Psoas muscle (tissue), 8 donors: ENCODE measurements around the gene NRCAM. TPM values are rescaled to one million over a fixed set of nuclear protein-coding genes. Genes with fewer than 3 reads are reported as not detected.

Source experiments
- ATAC-seq, 4 donors: fragments of 200-7000 bp; cut with Tn5 transposase; one replicate each; pipeline ENCODE4 v1.9.1; 2020; ENCODE audit warnings: moderate library complexity in 3 of 4, mild to moderate bottlenecking in 2 of 4
- DNase-seq, 2 donors: peaks; one replicate each; pipeline ENCODE4 v3.0.0-alpha.2; 2020
- H3K27ac ChIP-seq: fragments of 200-600 bp; one replicate; pipeline ENCODE4 v1.8.0; 2022
- H3K27me3 ChIP-seq, 3 donors: fragments of 200-600 bp in 1 of 3; one replicate each; pipeline versions ENCODE4 v1.6.1 to v1.8.0; 2013 to 2022; ENCODE audit warnings: low read length in 2 of 3, mild to moderate bottlenecking in 2 of 3, moderate library complexity in 1 of 3; ENCODE audit not compliant: insufficient read depth in 3 of 3
- H3K36me3 ChIP-seq, 2 donors: fragments of 200-600 bp in 1 of 2; one replicate each; pipeline versions ENCODE4 v1.6.1 to v1.8.0; 2013 to 2022; ENCODE audit warnings: low read depth in 1 of 2, mild to moderate bottlenecking in 1 of 2, moderate library complexity in 1 of 2; ENCODE audit not compliant: insufficient read depth in 1 of 2
- H3K4me1 ChIP-seq: fragments of 200-600 bp; one replicate; pipeline ENCODE4 v1.8.0; 2022
- H3K4me3 ChIP-seq: fragments of 200-600 bp; one replicate; pipeline ENCODE4 v1.8.0; 2022; ENCODE audit warnings: mild to moderate bottlenecking
- H3K9me3 ChIP-seq: fragments of 200-600 bp; one replicate; pipeline ENCODE4 v1.8.0; 2022
- WGBS, 3 donors: extraction: QIAGEN DNeasy Blood & Tissue Kit; methylation state at CpG; one replicate each; pipeline versions ENCODE4 v1.1.6 to v1.1.7; 2013; 5-methylcytosine and 5-hydroxymethylcytosine counted together
- intact Hi-C, 2 donors: fragments of 100-400 bp; cut with DNase I; formaldehyde crosslinking; loops; one replicate each; pipeline versions ENCODE4 v1.11.0 to v1.14.2; 2022
- polyA plus RNA-seq, 3 donors: library from polyadenylated mRNA; stranded (reverse); fragments of 200-250 nt; gene quantifications; one replicate each; pipeline ENCODE4 v1.2.3, GENCODE V29; 2013
- total RNA-seq, 4 donors: library from RNA; stranded (reverse); fragmentation: NEBNext Ultra II Directional in 2 of 4; extraction: Animal tissue kit (Norgen Biotek cat#: 25700) in 2 of 4; gene quantifications; one replicate each; pipeline versions ENCODE4 v1.2.1 to v1.2.4, GENCODE V29; 2021 to 2023
- TF ChIP-seq, protein P1 (sequence below): fragments of 200-600 bp; IDR thresholded peaks from one replicate; pipeline ENCODE4 v1.8.0; 2022; ENCODE audit warnings: antibody characterized with exemption
- donor health status: healthy with polysubstance abuse.
- donor health status: DM: no; HTN: no; CAD: no; lungs with moderate emphysema.
- donor health status: Bipolar disorder and iron deficiency.
- donor health status: healthy.
- donor health status: DM: yes; HTN: yes; CAD: no.
- donor health status: DM: no; HTN: no; CAD: no.
- donor health status: DM: no; HTN: no; CAD: no.
- donor health status: DM: yes; HTN: yes; CAD: no.

The NRCAM gene
- total and polyA plus RNA-seq, 7 donors, result 0.06 to 1.8 (median 0.55) TPM

DNA sequence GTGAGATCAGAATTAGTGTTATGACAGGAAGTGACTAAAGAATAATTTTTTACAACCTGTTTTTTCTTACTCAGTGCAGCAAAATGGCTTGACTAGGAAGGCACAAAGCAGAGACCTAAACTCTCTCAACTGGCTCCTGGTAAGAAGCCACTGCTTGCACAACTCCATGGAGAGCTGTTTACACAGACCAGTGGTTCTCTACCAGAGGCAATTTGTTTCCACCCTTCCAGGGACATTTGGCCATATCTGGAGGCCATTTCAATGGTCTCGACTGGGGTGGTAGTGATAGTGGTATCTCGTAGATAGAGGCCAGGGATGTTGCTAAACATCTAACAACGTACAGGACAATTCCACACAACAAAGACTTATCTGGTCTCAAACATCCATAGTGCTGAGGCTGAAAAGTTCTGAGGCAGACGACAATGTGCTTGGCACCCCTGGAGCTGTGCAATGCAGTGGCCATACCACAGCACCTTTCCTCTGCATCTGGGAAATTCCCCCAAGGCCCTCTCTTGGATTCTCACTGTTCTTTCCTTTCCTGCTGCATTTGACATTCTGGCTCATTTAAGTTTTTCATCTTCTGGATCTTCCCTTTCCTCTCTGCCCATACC, 220.7 kb downstream of the NRCAM start:
- Histone ChIP-seq H3K4me1 (no peaks in the 10 kb centered on the region), H3K9me3 (no peaks in the 10 kb centered on the region), H3K27me3 (no peaks in the 10 kb centered on the region), H3K36me3 (no peaks in the 10 kb centered on the region), H3K4me3 (no peak overlapping the region), H3K27ac (no peak overlapping the region)
- intact Hi-C loops, result no loop called here
- no peak for ATAC-seq
- WGBS, 3 donors, result 90 to 94% (median 93%) methylated on average over 4 of the region's 4 CpGs
- TF ChIP-seq, protein P1, sequence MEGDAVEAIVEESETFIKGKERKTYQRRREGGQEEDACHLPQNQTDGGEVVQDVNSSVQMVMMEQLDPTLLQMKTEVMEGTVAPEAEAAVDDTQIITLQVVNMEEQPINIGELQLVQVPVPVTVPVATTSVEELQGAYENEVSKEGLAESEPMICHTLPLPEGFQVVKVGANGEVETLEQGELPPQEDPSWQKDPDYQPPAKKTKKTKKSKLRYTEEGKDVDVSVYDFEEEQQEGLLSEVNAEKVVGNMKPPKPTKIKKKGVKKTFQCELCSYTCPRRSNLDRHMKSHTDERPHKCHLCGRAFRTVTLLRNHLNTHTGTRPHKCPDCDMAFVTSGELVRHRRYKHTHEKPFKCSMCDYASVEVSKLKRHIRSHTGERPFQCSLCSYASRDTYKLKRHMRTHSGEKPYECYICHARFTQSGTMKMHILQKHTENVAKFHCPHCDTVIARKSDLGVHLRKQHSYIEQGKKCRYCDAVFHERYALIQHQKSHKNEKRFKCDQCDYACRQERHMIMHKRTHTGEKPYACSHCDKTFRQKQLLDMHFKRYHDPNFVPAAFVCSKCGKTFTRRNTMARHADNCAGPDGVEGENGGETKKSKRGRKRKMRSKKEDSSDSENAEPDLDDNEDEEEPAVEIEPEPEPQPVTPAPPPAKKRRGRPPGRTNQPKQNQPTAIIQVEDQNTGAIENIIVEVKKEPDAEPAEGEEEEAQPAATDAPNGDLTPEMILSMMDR, result no peak
- DNase-seq, result no peak

DNA sequence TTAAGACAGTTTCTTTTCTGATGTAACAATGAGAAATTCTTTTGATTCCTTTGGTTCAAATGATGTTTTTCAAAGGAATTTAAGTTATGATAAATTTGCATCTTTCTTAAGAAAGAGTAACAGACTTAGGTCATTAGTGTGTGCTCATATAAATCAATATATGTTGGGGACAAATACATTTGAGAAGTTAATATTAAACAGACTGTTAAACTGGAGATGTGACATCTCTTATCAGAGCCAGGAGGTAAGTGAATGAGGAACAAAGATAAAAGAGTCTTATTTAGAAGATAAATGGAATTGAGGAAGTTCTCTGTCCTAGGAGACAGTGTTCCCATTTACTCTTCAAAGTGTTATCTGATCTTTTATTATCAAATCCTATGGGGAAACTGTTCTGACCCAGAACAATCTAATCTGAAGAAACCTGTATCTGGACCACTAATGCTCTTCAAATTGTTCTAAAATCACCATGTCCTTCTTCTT, 221.2 kb downstream of the NRCAM start:
- H3K4me3 ChIP-seq, result no peak overlapping the region

DNA sequence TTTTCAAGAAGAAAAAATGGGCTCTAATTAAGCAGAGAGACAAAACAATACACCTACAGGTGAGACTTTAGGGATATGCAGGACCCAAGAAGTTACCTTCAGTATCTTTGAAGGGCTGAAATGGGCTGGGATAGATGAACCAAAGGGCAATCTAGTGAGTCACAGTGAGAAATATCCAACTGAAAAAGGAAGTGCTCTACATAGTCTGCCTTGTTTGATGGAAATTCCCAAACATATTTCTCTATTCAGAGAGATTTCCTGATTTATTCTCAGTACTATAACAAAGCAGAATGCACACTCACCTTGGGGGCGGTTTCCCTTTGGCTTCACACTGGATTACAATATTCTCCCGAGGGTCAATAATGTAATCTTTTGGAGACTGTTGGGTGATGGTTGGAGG, 222.0 kb downstream of the NRCAM start:
- intact Hi-C loops, result no loop called here
- no peak overlapping the region for H3K27ac ChIP-seq
- no peaks in the 10 kb centered on the region for H3K4me1 ChIP-seq
- H3K36me3 ChIP-seq, result no peaks in the 10 kb centered on the region
- TF ChIP-seq, protein P1, result no peak
- 70 to 75% (median 72%) methylated on average over 2 of the region's 2 CpGs for WGBS, 3 donors
- ATAC-seq, result no peak
- H3K4me3 ChIP-seq, result no peak overlapping the region
- no peaks in the 10 kb centered on the region for H3K27me3 ChIP-seq
- H3K9me3 ChIP-seq, result no peaks in the 10 kb centered on the region
- no peak for DNase-seq

More for the DNA sequence above, 221.2 kb downstream of the NRCAM start:
- H3K9me3 ChIP-seq, result no peaks in the 10 kb centered on the region
- ATAC-seq (no peak), DNase-seq (no peak)
- H3K4me1 ChIP-seq, result no peaks in the 10 kb centered on the region
- TF ChIP-seq, protein P1, result no peak
- intact Hi-C loops, result no loop called here
- no peak overlapping the region for H3K27ac ChIP-seq
- no peaks in the 10 kb centered on the region for H3K36me3 ChIP-seq
- no peaks in the 10 kb centered on the region for H3K27me3 ChIP-seq

DNA sequence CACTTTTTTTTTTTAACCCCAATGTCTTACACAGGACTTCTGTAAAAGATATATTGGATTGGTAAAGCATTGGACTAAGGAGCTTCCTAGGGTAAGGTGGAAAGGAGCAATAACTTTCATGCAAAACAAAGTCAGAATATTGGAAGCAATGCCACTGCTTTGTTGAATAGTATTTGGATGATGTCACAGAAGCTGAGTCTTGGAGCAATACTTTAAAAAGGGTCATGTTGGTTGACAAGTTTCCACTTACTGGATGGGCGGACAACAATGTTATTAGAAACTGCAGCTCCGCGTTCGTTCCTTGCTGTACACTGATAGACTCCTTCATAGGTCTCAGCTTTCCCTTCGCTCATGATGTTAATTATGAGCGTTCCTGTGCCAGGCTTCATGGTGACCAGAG, 224.2 kb downstream of the NRCAM start:
- H3K36me3 ChIP-seq, result no peaks in the 10 kb centered on the region
- DNase-seq, result no peak
- intact Hi-C loops, result no loop called here
- no peaks in the 10 kb centered on the region for H3K27me3 ChIP-seq
- WGBS, 3 donors, result 86 to 89% (median 87%) methylated on average over 6 of the region's 6 CpGs
- no peak for ATAC-seq
- H3K27ac ChIP-seq, result no peak overlapping the region
- H3K4me3 ChIP-seq, result no peak overlapping the region
- H3K9me3 ChIP-seq, result no peaks in the 10 kb centered on the region
- TF ChIP-seq, protein P1, result no peak
- H3K4me1 ChIP-seq, result no peaks in the 10 kb centered on the region

DNA sequence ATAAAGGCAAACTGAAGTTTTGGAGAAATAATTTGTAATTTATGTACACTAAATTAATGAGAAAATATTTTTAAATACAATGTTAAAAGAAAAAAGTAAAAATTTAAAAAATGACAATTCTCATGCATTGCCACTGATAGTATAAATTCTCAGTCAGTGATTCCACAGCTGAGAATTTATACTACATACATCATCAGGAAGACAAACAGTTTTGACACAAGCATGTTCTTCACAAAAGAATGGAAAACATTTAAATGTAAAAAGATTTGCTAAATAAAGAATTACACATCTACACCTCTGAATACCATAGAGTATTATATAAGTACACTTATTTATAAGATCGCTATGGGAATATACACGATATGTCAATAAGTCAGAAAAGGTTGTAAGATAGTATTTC, 225.0 kb downstream of the NRCAM start:
- intact Hi-C loops, result no loop called here
- WGBS, 3 donors, result 95 to 99% (median 97%) methylated on average over 2 of the region's 2 CpGs
- ATAC-seq (no peak), DNase-seq (no peak)
- no peaks in the 10 kb centered on the region for H3K36me3 ChIP-seq
- H3K4me1 ChIP-seq, result no peaks in the 10 kb centered on the region
- H3K9me3 ChIP-seq, result no peaks in the 10 kb centered on the region
- no peak overlapping the region for H3K4me3 ChIP-seq
- TF ChIP-seq, protein P1, result no peak
- H3K27ac ChIP-seq, result no peak overlapping the region
- H3K27me3 ChIP-seq, result no peaks in the 10 kb centered on the region
